GM19438 (cell line): ENCODE measurements around the gene GPR15LG.
A peak's percentile ranks its signal among the peaks of the same experiment; 100 is the strongest.
"Not testable (repeated sequence)": the region's sequence is repeated elsewhere in the genome, so short reads cannot be mapped to it uniquely, and the experiment has no call there.

Source experiments
- ATAC-seq: cut with Tn5 transposase; IDR thresholded peaks from one replicate; pipeline ENCODE4 v1.9.1; 2021; ENCODE audit warnings: low read depth; ENCODE audit not compliant: unreplicated experiment

Gene GPR15LG

DNA sequence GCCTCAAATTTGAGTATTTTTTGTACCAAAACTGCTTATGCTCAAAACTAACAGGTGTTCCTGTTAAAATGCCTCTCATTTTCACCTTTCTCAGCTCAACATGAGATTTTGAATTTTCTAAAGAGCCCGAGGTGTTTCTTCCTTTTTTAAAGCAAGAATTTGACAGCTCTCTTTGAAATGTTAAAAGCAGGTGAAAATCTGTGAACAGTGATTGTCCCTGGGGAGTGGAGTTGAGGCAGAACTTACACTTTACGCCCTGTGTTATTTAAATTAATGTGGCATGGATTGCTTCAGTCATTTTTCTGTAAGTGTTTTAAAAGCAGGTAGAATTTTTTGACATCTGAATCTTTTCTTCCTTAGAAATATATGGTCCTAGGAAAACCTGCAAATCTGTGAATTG is 9.2 kb upstream of the GPR15LG start:
- ATAC-seq = no peak

DNA sequence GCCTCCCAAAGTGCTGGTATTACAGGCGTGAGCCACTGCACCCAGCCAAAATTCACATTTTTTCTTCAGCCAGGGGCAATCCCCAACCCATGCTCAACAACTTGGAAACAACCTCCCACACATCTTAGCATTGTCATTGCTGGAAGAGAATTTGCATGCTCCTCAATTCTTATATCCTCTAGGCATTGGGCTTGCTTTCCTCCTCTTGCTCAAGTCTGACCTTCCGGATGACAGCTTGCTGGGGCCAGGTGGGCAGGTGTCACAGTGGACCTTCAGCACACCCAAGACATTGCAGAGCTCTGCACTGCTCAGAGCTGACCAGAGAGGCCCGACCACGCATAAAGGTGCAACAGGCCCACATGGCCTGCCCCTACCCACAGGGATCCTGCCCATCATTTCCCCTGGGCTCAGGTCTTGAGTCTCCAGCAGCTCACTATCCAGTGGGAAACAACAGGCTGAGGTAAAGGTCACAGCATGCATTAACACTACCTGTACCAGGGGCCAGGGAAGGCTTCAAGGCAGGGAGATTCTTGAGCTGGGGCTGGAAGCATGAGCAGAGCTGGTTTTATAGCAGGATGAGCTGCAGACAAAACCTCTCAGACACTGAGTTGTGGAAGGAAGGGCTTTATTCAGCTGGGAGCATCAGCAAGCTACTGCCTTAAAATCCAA is 6.8 kb upstream of the GPR15LG start:
- peak; percentile 57 for ATAC-seq

DNA sequence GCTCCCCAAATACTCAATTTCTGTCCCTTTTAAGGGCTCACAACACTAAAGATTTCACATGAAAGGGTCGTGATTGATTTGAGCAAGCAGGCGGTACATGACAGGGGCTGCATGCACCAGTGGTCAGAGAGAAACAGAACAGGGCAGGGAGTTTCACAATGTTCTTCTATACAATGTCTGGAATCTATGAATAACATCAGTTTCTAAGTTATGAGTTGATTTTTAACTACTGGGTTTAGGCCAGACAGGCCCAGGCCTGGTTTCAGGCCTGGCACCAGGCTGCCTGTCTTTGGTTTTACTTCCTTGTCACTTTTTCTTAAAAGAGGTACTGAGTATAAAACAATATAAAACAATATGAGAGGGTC is 6.3 kb upstream of the GPR15LG start:
- ATAC-seq = peak; percentile 30

GRCh38 chr10:84168382-84168781 is 5.2 kb upstream of the GPR15LG start:
- ATAC-seq = not testable (repeated sequence)

DNA sequence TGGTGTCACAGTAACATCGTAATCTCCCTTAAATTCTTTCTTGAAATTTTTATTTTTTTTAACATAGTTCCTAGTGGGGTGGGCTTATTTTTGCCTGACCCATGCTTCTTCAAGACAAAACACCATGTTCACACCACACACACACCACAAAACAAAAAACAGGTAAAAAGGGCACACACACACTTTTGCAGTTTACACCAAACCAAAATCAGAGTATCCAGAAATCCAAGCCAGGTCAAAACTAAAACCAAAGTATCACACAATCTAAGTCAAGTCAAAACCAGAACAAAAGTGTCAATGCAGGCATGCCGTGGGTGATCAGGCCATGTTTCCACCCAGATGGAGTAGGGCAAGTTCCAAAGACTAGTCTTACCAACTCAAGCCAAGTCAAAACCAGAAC is 2.4 kb upstream of the GPR15LG start:
- ATAC-seq = not testable (repeated sequence)

GRCh38 chr10:84171700-84172466 is 1.7 kb upstream of the GPR15LG start:
- ATAC-seq = peak; percentile 28

DNA sequence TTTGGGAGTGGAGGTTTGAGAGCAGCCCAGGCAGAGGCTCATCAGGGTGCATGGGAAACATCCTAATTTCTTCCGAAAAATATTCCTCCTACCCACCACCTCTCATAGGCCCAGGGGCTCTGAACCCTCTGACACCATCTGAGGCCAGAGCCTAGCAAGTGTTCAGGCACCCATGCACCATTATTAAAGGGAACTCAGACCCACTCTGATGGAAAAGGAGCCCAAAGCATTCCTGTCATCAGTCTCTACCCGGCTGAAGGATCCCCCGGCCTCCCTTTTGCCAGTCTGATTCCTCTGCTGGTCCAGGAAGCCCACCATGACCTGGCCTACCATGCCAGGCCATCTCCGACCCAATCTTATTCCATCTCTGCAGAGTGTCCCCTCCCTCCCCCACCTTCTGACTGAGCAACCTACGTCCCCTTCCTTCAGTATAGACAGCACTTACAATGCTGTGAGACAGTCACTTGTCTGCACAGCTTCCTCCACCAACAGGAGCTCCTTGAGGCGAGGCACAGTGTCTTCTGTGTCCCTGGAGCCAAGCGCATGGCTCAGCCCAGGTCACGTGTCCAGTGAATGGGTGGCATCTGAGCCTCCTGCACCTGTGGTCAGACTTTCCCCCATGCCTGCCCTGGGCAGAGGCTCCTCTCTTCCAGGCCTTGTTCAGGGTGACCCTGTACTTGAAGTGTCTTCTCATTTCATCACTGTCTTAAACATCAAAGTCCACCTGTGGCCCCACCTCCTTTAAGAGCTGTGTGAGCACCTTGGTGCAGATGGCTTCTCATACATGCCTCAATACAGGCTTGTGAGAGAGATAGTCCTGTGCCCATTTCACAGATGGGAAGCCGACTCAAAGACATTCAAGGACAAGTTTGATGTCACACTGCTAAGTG is 889 bp upstream of the GPR15LG start:
- ATAC-seq = peak; percentile 57

DNA sequence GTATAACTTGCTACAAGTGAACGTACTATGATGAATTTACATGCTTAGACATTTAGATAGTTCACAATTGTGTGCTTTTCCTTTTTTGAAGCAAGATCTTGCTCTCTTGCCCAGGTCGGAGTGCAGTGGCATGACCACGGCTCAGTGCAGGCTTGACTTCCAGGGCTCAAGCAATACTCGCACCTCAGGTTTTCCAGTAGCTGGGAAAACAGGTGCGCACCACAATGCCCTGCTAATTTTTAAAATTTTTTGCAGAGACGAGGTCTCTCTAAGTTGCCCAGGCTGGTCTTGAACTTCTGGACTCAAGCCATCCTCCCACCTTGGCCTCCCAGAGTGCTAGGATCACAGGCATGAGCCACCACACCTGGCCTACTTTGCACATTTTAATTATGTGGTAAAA is 1.8 kb downstream of the GPR15LG start:
- ATAC-seq = no peak

DNA sequence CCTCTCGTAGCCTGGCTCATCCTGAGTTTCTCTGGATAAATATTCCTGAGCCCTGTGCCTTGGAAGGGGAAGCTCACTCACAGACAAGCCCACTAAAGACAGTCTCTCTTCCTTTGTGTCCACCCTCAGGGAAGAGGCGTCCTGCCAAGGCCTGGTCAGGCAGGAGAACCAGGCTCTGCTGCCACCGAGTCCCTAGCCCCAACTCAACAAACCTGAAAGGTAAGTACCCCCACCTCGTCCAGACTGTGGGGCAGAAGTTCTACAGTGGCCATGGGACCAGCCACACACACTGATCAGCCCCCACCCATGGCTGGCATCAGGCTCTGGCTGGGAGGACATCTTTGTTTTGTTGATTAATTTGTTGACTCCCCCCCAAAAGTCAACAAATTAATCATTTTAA is 2.8 kb downstream of the GPR15LG start:
- no peak for ATAC-seq

DNA sequence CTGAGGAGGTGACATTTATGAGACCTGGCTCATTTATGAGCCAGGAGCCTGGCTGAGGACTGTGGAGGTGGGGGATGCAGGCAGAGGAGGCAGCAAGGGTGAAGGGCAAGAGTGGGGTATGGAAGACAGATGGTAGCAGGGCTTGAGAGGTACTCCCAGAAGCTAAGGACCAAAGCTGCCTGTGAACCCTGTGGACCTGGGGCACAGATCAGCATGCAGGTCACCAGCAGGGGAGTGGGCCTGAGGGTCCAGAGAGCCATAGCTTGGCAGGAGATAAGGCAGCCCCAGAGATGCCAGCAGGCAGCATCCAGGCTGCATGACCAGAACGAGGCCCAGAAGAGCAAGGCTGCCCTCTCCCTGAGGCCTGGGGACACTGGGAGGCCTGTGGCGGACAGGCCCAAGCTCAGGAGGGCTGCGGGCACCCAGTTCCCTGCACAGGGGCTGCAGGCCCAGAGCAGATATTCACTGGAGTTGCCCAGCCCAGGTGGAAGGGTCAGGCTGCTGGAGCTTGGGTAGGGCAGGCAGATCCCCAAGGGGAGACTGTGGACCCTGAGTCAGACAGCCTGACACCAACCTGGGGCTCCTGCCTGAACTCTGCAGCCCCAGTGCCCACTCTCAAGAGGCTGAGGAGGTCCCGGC is 3.4 kb downstream of the GPR15LG start:
- no peak for ATAC-seq

DNA sequence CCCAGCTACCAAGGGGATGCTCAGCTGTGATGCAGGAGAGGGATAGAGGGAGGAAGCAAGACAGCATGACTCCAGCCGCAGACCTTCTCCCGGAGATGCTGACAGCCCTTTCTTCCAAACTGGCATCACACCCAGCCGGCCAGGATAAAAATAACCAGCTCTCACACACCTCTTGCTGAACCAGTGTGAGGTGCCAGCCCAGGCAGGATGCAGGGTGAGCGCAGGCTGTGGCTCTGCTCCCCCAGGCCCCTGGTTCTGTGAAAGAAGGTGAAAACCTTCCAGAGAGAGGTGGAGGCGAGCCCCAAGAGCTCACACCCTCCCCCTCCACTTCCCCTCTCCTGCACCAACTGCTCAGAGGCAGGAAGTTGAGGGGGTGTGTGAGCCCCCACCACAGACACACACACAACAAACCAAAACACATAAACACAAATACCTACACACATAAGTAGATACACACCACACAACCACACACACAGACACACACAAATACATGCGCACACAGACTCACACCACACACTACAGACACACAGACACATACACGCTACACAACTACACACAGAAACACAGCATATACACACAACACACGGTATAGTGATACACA is 4.0 kb downstream of the GPR15LG start:
- ATAC-seq = peak; percentile 47

DNA sequence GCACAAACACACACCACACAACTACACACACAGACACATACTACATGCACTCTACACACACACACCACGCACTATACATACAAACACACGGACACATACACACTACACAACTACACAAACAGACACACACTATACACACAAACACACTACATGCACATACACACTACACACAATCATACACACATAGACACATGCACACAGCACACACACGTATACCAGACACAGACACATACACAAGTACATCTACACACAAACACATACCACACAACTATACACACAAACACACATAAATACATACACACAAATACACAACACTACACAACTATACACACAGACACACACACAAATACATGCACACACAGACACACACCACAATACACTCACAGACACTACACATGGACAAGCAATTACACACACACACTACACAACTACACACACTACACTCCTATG is 4.6 kb downstream of the GPR15LG start:
- ATAC-seq = no peak

GRCh38 chr10:84179059-84179710 is 5.6 kb downstream of the GPR15LG start:
- peak; percentile 75 for ATAC-seq

- ATAC-seq = not testable (repeated sequence)
Observed at GRCh38 chr10:84180386-84180785, 6.8 kb downstream of the GPR15LG start.

DNA sequence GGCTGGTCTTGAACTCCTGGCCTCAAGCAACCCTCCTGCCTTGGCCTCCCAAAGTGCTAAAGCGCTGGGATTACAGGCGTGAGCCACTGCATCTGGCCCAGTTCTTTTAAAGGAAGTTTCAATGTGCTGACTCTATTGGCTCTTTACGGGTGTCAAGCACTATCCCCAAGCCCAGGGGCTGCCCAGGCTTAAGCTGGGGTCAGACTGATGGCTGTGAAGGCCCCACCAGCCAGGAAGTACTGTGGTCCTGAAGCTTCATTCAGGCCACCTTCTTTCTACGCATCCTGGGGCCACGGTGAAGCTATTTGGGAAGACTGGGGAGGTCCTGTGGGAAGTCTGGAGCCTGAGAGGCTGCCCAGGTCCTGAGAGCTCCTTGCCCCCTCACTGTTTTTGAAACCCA is 8.0 kb downstream of the GPR15LG start:
- no peak for ATAC-seq

GRCh38 chr10:84184517-84184916 is 10.9 kb downstream of the GPR15LG start:
- ATAC-seq = no peak

- no peak for ATAC-seq
Observed at GRCh38 chr10:84185526-84186175, 12.1 kb downstream of the GPR15LG start.

DNA sequence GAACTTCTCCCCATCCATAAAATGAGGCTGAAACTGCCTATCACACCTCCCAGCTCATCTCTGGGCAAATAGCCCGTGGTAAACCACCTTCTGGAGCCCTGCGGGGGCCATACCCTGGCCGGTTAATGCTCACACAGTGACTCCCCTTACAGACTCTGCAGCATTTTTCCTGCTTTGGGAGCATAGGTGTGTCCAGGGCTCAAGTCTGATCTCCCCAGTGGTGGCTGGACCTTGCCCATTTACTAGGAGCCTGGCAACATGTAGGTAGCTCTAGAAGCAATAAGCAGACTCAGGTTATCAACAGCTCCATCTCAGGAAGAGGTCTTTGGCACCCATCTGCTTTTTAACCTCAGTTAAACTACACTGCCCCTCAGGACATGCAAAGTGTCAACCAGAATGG is 15.2 kb downstream of the GPR15LG start:
- no peak for ATAC-seq

DNA sequence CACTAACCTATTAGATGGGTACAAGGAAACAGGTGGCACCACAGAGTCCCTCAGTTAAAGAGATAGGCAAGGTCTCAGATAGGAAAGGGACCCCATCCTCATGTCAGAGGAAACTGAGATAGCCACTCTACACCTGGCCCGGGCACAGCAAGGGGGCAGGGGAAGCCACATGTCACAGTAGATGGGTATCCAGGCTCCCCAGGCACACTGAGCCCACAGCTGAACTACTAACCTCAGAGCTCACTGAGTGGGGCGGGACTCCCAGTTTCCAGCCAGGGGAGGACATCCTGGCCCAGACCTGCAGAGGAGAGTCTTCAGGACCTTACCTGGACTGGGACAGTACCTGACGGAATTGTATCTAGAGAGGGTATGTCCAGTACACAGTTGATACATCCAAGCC is 17.0 kb downstream of the GPR15LG start:
- no peak for ATAC-seq
